ENCODE data around the gene PRAC2. TPM values are rescaled to one million over a fixed set of nuclear protein-coding genes. Genes with fewer than 3 reads are reported as not detected.
"Not testable (repeated sequence)": the region's sequence is repeated elsewhere in the genome, so short reads cannot be mapped to it uniquely, and the experiment has no call there.

Gene PRAC2
- not detected in 2 replicates for total RNA-seq

DNA sequence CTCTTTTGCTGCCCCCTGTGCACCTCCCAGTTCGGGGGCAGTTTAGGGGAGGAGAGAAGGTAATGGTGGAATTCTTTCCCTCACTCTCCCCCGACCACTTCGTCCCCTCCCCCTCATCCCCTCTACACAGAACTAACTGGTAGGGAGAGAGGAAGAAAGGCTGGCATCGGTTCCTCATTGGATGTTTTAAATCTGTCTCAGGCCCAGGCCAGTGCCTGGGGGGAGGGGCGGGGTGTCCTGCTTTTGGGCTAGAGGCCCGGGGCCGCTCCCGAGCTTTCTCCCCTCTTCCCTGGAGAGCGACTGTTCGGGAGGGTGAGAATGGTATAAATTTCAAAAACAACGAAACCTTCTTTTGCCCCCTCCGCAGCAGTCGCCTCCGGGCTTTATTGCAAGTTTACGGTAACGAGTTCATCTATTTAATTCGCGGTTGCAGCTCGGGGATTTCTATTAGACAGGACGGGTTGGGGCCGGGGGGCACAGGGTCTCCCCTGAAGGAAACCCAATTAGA is at the start of gene PRAC2:
Gene PRAC2, plus strand, starts transcription at position 271 of the 508 bp plus-strand sequence. CDS start 1,226 bp downstream, outside the sequence.
- DNase-seq (ENCODE audit: low read depth in 2 of 2) = no peak

DNA sequence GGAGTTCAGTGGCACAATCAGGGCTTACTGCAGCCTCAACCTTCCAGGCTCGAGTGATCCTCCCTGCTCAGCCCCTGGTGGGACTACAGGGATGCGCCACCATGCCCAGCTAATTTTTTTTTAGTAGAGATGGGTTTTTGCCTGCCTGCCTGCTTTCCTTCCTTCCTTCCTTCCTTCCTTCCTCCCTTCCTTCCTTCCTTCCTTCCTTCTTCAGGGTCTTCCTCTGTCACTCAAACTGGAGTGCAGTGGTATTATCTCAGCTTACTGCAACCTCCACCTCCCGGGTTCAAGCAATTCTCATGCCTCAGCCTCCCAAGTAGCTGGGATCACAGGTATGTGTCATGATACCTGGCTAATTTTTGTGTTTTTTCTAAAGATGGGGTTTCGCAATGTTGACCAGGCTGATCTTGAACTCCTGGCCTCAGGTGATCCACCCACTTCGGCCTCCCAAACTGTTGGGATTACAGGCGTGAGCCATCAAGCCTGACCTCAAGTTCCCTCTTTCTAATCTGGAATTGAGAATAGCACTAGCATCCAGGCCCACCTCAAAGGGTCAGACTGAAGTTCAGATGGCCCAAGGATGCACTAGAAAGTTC is 45.9 kb upstream of the PRAC2 start:
- DNase-seq (ENCODE audit: low read depth in 2 of 2) = no peak

DNA sequence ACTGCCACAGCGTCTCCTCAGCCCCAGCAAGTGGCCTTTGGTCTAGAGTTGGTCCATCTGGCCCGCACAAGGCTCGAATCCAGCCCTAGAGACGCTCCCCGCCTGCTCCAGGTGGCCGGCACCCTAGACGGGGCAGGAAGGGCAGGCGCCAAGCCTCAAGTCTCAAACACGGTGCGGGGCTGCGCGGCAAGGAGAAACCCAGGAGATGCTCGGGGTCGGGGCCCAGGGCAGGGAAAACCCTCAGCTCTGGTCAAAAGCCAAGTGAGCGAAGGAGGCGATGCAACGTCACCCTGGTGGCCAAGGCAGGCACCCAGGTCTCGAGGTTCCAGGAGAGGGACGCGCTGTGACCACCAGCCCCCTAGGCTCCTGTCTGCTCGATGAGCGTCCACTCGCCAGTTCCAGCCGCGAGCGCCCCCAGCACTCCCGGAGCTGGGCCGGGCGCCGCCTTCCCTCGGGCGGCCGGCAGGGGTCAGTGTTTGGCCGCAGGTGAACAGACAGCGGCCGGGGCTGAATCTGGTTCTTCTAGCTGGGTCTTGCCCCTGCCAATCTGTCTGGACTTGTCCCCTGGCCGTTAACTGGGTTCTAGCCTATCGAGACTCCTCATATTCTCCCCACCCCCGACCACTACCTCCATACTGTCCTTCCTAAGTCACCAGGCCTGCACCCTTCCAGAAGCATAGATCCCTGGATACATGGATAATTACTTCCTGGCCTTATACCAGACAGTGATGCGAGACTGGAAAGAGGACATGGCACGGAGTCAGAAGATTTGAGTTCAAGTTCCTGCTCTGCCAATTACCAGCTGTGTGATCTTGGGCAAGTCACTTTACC is 44.6 kb upstream of the PRAC2 start:
- peak; percentile 52 to 68 for DNase-seq (ENCODE audit: low read depth in 2 of 2)

DNA sequence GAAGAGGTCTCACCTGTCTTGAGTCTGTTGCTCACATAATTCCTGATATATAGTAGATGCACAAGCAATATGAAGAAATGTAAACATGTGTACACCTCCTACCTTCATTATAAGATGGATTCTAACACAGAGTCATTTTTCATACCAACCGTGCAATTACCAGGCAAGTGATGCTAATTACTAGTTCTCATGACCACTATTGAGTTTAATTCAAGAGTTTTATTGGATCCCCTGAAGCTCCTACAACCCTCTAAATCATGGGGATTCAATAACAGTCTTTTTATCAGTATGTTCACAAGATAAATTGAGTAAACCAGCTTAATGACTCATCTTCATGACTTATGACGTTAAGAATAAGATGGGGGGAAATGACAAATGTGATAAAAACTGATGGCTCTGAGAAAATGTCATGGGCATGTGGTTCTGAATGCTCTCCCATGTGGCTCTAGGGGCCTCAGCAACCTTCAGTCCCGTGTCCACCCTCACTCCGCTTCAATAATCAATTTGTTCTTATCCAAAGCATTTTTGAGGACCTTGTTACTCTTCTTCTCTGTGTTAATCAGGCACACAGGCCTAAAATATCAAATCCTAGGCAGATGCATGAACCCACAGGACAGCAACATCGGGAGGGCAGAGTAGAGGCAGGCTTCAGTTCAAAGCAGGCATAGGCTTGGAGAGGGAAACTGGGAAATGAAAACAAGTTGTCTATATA is 43.4 kb upstream of the PRAC2 start:
- peak in 1 of 2 donors; percentile 7 for DNase-seq (ENCODE audit: low read depth in 2 of 2)

DNA sequence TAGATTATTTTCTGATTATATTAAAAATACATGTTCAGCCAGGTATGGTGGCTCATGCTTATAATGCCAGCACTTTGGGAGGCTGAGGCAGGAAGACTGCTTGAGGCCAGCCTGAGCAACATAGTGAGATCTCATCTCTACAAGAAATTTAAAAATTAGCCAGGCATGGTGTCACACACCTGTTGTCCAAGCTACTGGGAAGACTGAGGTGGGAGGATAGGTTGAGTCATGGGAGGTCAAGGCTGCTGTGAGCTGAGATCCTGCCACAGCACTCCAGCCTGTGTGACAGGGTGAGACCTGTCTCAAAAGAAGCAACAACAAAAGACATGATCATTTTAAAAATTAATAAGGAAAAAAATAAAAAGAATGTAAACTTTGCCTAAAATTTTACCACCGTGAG is 41.4 kb upstream of the PRAC2 start:
- DNase-seq (ENCODE audit: low read depth in 2 of 2) = no peak

DNA sequence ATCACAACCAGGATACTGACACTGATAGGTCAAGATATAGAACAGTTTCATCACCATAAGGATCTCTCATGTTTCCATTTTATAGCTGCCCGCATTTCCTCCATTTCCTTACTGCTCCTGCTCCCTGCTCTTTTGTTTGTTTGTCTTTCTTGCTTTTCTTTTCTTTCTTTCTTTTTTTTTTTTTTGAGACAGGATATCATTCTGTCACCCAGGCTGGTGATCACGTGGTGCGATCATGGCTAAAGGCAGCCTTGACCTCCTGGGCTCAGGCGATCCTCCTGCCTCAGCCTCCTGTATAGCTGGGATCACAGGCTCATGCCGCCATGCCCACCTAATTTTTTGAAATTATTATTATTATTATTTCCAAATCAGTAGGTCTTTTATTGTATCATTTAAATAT is 32.3 kb upstream of the PRAC2 start:
- no peak for DNase-seq (ENCODE audit: low read depth in 2 of 2)

DNA sequence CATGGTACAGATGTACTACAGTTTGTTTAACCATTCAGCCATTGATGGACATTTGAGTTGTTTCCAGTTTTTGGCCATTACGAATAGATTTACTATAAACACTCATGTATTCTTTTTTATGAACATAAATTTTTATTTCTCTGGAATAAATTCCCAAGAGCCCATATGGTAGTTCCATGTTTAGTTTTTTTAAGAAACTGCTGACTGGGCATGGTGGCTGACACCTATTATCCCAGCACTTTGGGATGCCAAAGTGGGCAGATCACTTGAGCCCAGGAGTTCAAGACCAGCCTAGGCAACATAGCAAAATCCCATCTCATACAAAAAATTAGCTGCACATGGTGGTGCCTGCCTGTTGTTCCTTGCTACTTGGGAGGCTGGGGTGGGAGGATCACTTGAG is 30.9 kb upstream of the PRAC2 start:
- DNase-seq (ENCODE audit: low read depth in 2 of 2) = no peak

DNA sequence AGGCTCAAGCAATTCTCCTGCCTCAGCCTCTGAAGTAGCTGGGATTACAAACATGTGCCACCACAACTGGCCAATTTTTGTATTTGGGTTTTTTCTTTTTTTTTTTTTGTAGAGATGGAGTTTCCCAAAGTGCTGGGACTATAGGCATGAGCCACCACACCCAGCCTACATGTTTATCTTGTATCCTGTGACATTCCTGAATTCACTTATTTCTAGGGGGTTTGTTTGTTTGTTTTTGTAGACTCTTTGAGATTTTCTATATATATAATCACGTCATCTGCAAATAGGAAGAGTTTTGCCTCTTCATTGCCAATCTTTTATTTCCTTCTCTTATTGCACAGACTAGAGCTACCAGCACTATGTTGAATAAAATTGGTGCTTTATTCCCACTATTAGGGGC is 29.8 kb upstream of the PRAC2 start:
- DNase-seq (ENCODE audit: low read depth in 2 of 2) = no peak

DNA sequence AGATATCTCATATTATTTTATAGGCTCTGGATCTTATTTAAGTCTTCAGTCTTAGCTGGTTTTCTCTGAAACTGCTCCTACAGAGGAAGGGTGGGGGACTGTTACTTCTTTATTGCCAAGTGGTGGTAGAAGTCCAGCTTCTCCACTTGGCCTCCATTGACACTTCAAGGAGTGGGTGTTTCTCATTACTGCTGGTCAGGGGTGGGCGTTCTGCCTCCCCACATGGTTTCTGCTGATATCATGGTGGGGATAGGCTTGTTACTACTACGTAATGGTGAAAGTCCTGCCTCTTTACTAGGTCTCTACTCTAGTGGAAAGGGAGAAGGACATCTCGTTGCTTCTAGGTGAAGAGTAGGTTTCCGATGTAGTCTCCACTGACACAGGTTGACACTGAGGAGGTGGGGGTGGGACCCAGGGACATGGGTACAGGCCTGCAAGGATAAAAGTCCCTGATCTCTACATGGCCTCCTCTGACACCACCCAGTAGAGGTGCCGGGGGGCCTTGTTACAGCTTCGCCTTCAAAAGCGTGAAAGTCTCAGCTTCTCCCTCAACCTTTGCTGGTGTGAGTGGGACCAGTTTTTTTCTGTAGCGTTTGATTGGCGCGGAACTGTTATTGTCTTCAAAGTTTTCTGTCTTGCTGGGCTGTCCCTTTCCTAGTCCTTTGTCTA is 21.0 kb upstream of the PRAC2 start:
- no peak for DNase-seq (ENCODE audit: low read depth in 2 of 2)

DNA sequence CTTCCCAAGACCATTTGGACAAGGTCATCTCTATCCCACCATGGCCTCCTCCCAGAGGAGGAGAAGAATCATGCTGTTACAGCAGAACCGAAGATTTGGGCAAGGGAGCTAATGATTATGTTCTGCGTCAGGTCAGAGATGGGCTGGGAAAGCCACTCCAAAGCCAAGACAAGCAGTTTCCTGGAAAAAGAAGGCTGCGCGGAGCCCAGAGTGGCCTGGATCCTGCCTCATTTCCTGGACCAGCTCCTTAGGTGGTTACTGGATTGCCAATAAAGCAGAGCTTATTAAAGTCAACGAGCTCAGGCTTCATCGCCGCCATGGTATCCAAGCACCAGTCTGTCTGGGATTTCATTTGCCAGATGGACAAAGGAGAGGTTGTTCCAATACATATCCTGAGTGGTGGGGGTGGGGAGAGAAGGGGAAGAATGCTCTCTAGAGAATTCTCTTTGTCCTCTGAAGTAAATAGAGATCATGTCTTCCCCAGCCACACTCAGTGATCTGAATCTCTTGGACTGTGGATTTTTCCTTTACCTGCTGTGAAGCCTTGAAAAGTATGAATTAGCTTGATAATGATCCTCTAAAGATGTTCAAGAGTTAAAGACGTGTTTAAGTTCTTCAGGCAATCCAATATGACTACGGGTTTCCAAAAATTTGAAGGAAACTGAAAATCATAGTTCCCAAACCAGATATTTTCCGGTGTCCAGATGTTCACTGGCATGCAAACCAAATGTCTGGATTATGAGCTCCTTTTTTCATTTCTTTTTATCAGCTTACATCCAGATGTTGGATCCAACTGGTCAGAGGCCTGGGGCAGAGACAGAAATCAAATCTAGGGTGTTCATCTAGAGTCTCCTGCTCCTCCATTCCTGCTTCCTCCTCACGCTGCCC is 18.4 kb upstream of the PRAC2 start:
- DNase-seq (ENCODE audit: low read depth in 2 of 2) = no peak

DNA sequence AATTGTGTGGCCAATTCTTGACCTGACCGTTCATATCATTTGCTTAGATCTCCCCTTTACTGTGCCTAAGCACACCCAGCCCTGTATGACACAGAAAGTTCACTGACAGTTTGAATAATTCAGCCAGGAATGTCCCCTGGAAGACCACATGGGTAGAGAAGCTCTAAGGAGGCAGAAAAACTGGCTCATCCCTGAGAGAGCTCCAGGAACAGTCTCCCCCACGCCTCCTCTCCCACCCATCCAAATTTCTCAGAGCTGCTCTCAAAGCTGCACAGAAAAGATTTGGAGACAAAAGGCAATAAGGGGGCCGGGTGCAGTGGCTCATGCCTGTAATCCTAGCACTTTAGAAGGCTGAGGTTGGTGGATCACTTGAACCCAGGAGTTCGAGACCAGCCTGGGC is 11.9 kb upstream of the PRAC2 start:
- no peak for DNase-seq (ENCODE audit: low read depth in 2 of 2)

DNA sequence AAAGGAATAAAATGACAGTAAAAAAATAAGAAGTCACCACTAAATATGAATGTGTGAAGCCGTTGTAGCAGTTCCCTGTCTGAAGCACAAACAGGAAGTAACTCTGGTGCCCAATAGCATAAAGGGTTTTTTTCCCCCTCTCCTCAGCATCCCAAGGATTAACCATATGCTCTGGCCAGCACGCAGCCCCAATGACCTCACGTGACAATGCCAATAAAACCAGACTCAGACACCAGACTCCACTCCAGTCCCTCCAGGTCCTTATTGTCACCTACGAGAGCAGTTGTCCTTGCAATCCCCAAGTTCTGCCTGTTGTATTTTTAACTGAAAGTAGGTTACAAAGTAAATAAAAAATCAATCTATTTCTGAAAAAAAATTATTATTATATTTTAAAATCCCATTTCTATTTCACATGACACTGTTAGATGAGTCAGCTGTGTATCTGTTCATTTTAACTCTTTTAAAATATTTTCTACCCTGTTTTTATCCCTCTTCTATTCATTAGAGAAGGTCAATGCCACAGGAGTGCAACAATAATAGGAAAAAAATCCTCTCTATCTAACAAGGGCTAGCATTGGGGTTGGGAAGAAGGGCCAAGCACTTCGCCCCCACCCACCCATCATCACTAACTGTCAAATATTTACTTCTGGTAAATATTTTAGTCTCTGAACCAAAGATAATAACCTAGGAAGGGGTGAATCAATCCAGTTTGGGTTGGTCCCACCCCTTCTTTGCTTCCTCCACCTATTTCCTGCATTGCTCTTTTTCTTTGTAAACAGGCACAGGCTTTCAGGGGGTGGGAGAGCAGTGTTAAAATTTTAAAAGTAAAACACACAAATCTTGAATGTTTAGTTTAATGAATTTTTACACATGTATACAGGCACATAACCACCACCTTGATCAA is 7.2 kb upstream of the PRAC2 start:
- DNase-seq (ENCODE audit: low read depth in 2 of 2) = no peak

DNA sequence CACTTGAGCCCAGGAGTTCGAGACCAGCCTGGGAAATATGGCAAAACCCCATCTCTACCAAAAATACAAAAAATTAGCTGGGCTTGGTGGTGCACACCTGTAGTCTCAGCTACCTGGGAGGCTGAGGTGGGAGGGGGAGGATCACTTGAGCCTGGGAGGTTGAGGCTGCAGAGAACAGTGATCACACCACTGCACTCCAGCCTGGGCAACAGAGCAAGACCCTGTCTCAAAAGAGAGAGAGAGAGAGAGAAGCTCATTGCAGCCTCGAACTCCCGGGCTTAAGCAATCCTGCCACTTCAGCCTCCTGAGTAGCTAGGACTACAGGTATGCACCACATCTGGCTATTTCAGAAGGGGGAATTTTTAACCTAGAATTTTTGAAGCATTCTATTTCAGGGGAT is 6.4 kb upstream of the PRAC2 start:
- not testable (repeated sequence) for DNase-seq (ENCODE audit: low read depth in 2 of 2)

DNA sequence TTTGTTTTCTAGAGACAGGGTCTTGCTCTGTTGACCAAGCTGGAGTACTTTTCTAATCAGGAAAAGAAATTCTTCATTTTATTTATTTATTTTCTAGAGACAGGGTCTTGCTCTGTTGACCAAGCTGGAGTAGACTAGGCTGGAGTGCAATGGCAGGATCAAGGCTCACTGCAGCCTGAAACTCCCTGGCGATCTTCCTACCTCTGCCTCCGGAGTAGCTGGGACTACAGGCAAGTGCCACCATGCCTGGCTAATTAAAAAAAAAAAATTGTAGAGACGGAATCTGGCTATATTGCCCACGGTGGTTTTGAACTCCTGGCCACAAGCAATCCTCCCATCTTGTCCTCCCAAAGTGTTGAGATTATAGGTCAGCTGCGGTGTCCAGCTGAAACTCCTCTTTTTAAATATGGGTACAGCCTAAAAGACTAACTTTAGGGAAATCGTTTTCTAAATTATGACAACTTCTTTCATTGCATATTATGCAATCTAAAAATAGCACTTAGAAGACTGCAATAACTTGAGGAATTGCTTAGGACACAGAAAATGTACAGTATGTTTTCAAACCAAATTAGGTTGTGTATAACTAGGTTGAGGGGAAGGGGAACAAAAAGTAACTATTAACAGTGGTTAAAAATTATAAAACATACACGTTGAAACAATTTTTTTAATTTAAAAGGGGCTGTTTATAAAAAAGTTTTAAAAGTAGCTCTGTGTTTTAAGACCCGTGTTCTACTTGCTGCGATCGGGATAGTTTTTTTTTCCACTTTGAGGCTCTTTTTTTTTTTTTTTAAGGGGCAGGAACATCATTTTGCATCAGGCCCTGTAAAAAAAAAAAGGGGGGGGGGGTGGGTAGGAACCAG is 5.4 kb upstream of the PRAC2 start:
- DNase-seq (ENCODE audit: low read depth in 2 of 2) = no peak

DNA sequence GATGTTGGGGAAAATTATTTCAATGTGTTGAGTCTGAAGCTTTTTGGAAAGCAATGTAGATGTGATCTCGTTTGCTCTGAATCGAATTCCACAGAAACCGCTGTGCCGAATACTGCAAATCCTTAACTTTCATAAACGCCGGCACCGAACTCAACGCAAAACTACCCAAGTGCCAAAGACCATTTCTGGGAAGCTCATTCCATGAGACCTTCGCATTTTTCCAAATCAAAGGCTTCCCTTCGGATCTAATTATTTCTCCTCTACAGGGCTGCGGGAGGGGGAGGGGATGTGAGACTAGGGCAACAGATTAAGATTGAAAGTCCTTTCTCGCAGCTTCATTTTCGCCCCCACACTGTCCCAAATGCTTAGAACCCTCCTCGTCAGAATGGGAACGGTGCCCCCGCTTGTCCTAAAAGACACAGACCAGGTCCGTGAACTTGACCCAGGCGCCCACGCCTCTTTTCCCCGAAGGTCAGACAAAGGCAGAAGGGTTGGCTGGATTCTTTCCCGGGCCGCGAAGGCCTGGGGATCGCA is 4.7 kb upstream of the PRAC2 start:
- DNase-seq (ENCODE audit: low read depth in 2 of 2) = no peak

DNA sequence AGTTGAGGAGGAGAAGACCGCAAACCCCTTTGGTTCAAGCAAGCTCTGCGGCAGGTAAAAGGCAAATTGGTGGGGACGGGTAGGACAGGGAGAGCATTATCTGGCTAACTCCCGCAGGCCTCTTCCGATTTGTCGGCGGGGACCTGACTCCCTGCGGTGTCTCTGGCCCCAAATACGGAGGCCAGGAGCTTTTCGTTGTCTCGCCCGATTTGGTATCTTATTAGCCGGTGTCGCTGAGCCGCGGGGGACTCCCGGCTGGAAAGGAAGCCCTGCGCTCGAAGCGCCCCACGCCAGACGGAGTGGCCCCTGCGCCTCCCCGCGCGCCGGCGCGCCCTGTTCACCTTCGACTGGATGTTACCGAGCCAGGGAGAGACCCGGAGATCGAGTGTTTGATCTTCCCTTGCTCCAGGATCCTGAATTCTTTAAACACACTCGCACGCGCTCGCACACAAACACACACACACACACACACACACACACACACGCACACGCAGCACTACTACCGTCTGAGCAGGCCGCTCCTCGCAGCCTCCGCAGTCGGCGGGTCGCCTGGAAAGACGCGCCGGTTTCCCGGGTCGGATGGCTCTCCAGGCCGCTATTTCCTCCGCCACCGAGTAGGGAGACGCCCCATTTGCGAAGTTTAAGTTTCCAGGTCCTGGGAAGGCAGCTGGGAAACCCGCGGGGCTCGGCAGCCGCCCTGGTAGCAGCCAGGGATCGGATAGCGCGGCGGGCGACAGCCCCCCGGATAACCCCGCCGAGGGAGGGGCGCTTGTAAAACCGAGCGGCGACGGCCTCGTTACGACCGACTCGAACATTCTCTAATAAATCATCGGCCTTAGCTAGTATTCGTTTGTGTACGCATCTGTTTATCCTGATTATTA is 4.0 kb upstream of the PRAC2 start:
- peak in 1 of 2 donors; percentile 10 for DNase-seq (ENCODE audit: low read depth in 2 of 2)

DNA sequence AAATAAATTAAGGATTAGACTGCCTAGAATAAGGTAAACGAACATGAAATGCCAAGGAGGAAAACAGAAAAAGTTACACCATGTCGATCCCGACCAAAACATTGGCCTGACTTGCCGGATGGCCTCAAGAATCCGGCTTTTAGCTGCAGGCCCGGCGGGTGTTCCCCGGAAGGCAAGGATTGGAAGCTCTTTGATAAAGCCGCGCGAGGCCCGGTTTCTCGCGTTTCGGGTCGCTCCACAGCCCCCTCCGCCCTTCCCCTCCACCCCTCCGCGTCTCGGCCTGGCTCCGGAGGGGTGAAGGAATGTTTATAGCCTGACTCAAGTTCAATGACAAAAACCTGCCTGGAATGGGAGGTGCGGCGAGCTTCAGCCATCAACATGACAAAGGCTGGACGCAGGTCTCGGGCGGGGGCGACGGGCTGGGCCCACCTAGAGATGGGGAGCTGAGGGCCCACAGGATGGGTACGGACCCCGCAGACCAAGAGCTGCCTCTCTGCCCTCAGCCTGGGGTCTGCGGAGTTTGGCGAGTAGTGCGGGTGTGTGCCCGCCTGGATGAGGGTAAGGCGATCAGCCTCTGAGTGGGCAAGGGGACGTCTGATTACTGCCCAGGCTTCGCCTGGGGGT is 3.2 kb upstream of the PRAC2 start:
- DNase-seq (ENCODE audit: low read depth in 2 of 2) = no peak
